Measurements from ENCODE around the gene ADCY7. TPM values are rescaled to one million over a fixed set of nuclear protein-coding genes. Genes with fewer than 3 reads are reported as not detected.

Gene ADCY7
- total RNA-seq, 1 donor from 2014 or later, result 8.8 TPM

- no peak for TF ChIP-seq CTCF (conservative IDR thresholded peaks at IDR 0.05)
- Mint-ChIP-seq H3K27me3 (ENCODE audit: low read depth) (no peaks in the 10 kb centered on the region), H3K4me3 (no peak overlapping the region), H3K4me1 (no peaks in the 10 kb centered on the region), H3K27ac (ENCODE audit: unreplicated experiment) (peak overlapping the region; percentile 84), H3K9me3 (no peaks in the 10 kb centered on the region), H3K36me3 (ENCODE audit: low read depth) (no peaks in the 10 kb centered on the region)
- DNase-seq (ENCODE audit: low read depth, low spot score), result no peak
Measured at GRCh38 chr16:50292566-50292948, 26.2 kb downstream of the ADCY7 start.

GRCh38 chr16:50293041-50293783 is 26.9 kb downstream of the ADCY7 start:
- Mint-ChIP-seq H3K9me3 (no peaks in the 10 kb centered on the region), H3K27me3 (ENCODE audit: low read depth) (no peaks in the 10 kb centered on the region), H3K36me3 (ENCODE audit: low read depth) (no peaks in the 10 kb centered on the region), H3K27ac (ENCODE audit: unreplicated experiment) (no peak overlapping the region), H3K4me1 (no peaks in the 10 kb centered on the region), H3K4me3 (no peak overlapping the region)
- no peak for TF ChIP-seq CTCF (conservative IDR thresholded peaks at IDR 0.05)
- no peak for DNase-seq (ENCODE audit: low read depth, low spot score)

GRCh38 chr16:50293994-50294855 is 27.9 kb downstream of the ADCY7 start:
- TF ChIP-seq CTCF (conservative IDR thresholded peaks at IDR 0.05), result no peak
- DNase-seq (ENCODE audit: low read depth, low spot score), result no peak
- no peak overlapping the region for H3K27ac Mint-ChIP-seq (ENCODE audit: unreplicated experiment)
- H3K27me3 Mint-ChIP-seq (ENCODE audit: low read depth), result no peaks in the 10 kb centered on the region
- no peaks in the 10 kb centered on the region for H3K36me3 Mint-ChIP-seq (ENCODE audit: low read depth)
- H3K4me1 Mint-ChIP-seq, result no peaks in the 10 kb centered on the region
- no peak overlapping the region for H3K4me3 Mint-ChIP-seq
- H3K9me3 Mint-ChIP-seq, result no peaks in the 10 kb centered on the region

GRCh38 chr16:50294955-50295354 is 28.6 kb downstream of the ADCY7 start:
- H3K4me1 Mint-ChIP-seq, result no peaks in the 10 kb centered on the region
- no peak for DNase-seq (ENCODE audit: low read depth, low spot score)
- no peak for TF ChIP-seq CTCF (conservative IDR thresholded peaks at IDR 0.05)
- no peaks in the 10 kb centered on the region for H3K36me3 Mint-ChIP-seq (ENCODE audit: low read depth)
- H3K27ac Mint-ChIP-seq (ENCODE audit: unreplicated experiment), result no peak overlapping the region
- no peaks in the 10 kb centered on the region for H3K9me3 Mint-ChIP-seq
- no peaks in the 10 kb centered on the region for H3K27me3 Mint-ChIP-seq (ENCODE audit: low read depth)
- H3K4me3 Mint-ChIP-seq, result no peak overlapping the region

- H3K4me3 Mint-ChIP-seq, result no peak overlapping the region
- no peak for DNase-seq (ENCODE audit: low read depth, low spot score)
- no peaks in the 10 kb centered on the region for H3K9me3 Mint-ChIP-seq
- no peaks in the 10 kb centered on the region for H3K36me3 Mint-ChIP-seq (ENCODE audit: low read depth)
- no peaks in the 10 kb centered on the region for H3K27me3 Mint-ChIP-seq (ENCODE audit: low read depth)
- no peak for TF ChIP-seq CTCF (conservative IDR thresholded peaks at IDR 0.05)
- H3K4me1 Mint-ChIP-seq, result no peaks in the 10 kb centered on the region
- no peak overlapping the region for H3K27ac Mint-ChIP-seq (ENCODE audit: unreplicated experiment)
Measured at GRCh38 chr16:50295541-50296132, 29.3 kb downstream of the ADCY7 start.

Data from neural crest cell (in vitro differentiated cells).